ENCODE data around the gene LCN2. TPM values are rescaled to one million over a fixed set of nuclear protein-coding genes. Genes with fewer than 3 reads are reported as not detected.
"Not testable (repeated sequence)": the region's sequence is repeated elsewhere in the genome, so short reads cannot be mapped to it uniquely, and the experiment has no call there.

The LCN2 gene
- total and polyA plus RNA-seq, 3 donors from 2014 or later: 2.2 TPM; not detected in 2

- intact Hi-C loops (cut with DNase I; ENCODE audit: low total_unique reads): no loop called here
- Histone ChIP-seq H3K27ac (peak within 1 kb of the TSS; percentile 89 to 94), H3K9me3 (no peaks in the 10 kb centered on the region), H3K27me3 (no peaks in the 10 kb centered on the region), H3K4me3 (peak within 1 kb of the TSS; percentile 71 to 93), H3K36me3 (ENCODE audit: low read depth, missing control alignments) (no peaks in the 10 kb centered on the region), H3K4me1 (peaks cover 21% of the 10 kb centered on the region)
- WGBS, 2 donors: 0 to 2% methylated on average over 3 to 37 of the region's 56 CpGs
- peak; percentile 88 for DNase-seq
- TF ChIP-seq POLR2A (IDR thresholded peaks at IDR 0.05): no peak
- no peak for TF ChIP-seq CTCF (IDR thresholded peaks at IDR 0.05)
Measured at GRCh38 chr9:128127568-128127989, 21.7 kb upstream of the LCN2 start, which contains the start of gene PTGES2. Gene PTGES2 (minus strand): TSS chr9:128127729. CDS start chr9:128127717, 12 bp downstream.

- WGBS, 2 donors: 0 to 1% methylated on average over 13 to 81 of the region's 82 CpGs
- Histone ChIP-seq H3K4me1 (peaks cover 21% of the 10 kb centered on the region), H3K36me3 (ENCODE audit: low read depth, missing control alignments) (no peaks in the 10 kb centered on the region), H3K9me3 (no peaks in the 10 kb centered on the region), H3K27ac (peak overlapping the region; percentile 89 to 94), H3K4me3 (peak overlapping the region; percentile 71 to 93), H3K27me3 (no peaks in the 10 kb centered on the region)
- DNase-seq: peak; percentile 90
- TF ChIP-seq CTCF (IDR thresholded peaks at IDR 0.05) (peak in 1 of 3 experiments; percentile 5), POLR2A (IDR thresholded peaks at IDR 0.05) (no peak)
- intact Hi-C loops (cut with DNase I; ENCODE audit: low total_unique reads): no loop called here
Measured at GRCh38 chr9:128127990-128128835, 21.0 kb upstream of the LCN2 start.

- intact Hi-C loops (cut with DNase I; ENCODE audit: low total_unique reads): no loop called here
- no peak for DNase-seq
- TF ChIP-seq POLR2A (IDR thresholded peaks at IDR 0.05) (no peak), CTCF (IDR thresholded peaks at IDR 0.05) (no peak)
- Histone ChIP-seq H3K27me3 (no peaks in the 10 kb centered on the region), H3K27ac (peak overlapping the region in 1 of 2 donors; percentile 94), H3K9me3 (no peaks in the 10 kb centered on the region), H3K36me3 (ENCODE audit: low read depth, missing control alignments) (no peaks in the 10 kb centered on the region), H3K4me1 (peaks cover 21% of the 10 kb centered on the region), H3K4me3 (peak overlapping the region; percentile 71 to 93)
- WGBS, 2 donors: 42 to 57% methylated on average over 21 to 29 of the region's 29 CpGs
Measured at GRCh38 chr9:128128836-128129590, 20.2 kb upstream of the LCN2 start.

- peak; percentile 73 for DNase-seq
- H3K36me3 ChIP-seq (ENCODE audit: low read depth, missing control alignments); H3K4me3 ChIP-seq; H3K27me3 ChIP-seq; intact Hi-C loops (cut with DNase I; ENCODE audit: low total_unique reads); H3K27ac ChIP-seq; H3K9me3 ChIP-seq: not testable (repeated sequence)
- WGBS, 2 donors: 27 to 68% methylated on average over 4 to 12 of the region's 12 CpGs
- TF ChIP-seq CTCF (IDR thresholded peaks at IDR 0.05): peak in 1 of 3 experiments; percentile 18
- peaks cover 21% of the 10 kb centered on the region for H3K4me1 ChIP-seq
Measured at GRCh38 chr9:128129976-128130590, 19.2 kb upstream of the LCN2 start.

- H3K9me3 ChIP-seq; H3K27ac ChIP-seq; H3K36me3 ChIP-seq (ENCODE audit: low read depth, missing control alignments); H3K4me3 ChIP-seq; intact Hi-C loops (cut with DNase I; ENCODE audit: low total_unique reads); DNase-seq; H3K27me3 ChIP-seq: not testable (repeated sequence)
- H3K4me1 ChIP-seq: peaks cover 16% of the 10 kb centered on the region
- 68 to 72% methylated on average over 7 of the region's 7 CpGs for WGBS, 2 donors
Measured at GRCh38 chr9:128130651-128131050, 18.6 kb upstream of the LCN2 start.

GRCh38 chr9:128131346-128131745, 17.9 kb upstream of the LCN2 start:
- H3K9me3 ChIP-seq; H3K36me3 ChIP-seq (ENCODE audit: low read depth, missing control alignments); H3K27me3 ChIP-seq; H3K4me1 ChIP-seq; intact Hi-C loops (cut with DNase I; ENCODE audit: low total_unique reads); H3K27ac ChIP-seq; H3K4me3 ChIP-seq; DNase-seq: not testable (repeated sequence)
- WGBS, 2 donors: 84 to 92% methylated on average over 8 of the region's 8 CpGs

- H3K36me3 ChIP-seq (ENCODE audit: low read depth, missing control alignments); H3K27ac ChIP-seq; intact Hi-C loops (cut with DNase I; ENCODE audit: low total_unique reads); DNase-seq; H3K4me1 ChIP-seq; H3K4me3 ChIP-seq; H3K9me3 ChIP-seq; H3K27me3 ChIP-seq: not testable (repeated sequence)
- WGBS, 2 donors: 31 to 41% methylated on average over 8 of the region's 8 CpGs
Measured at GRCh38 chr9:128132139-128132538, 17.1 kb upstream of the LCN2 start.
